GM19468 (cell line): ENCODE measurements around the gene MYL6B.
"Not testable (repeated sequence)": the region's sequence is repeated elsewhere in the genome, so short reads cannot be mapped to it uniquely, and the experiment has no call there.

ENCODE experiments used
- ATAC-seq: cut with Tn5 transposase; IDR thresholded peaks from one replicate; pipeline ENCODE4 v1.9.1; 2021; ENCODE audit warnings: mild to moderate bottlenecking, moderate library complexity, moderate number of reproducible peaks; ENCODE audit not compliant: unreplicated experiment; ENCODE audit errors: extremely low read depth

MYL6B gene

GRCh38 chr12:56151672-56152131 lies 685 bp upstream of the MYL6B start:
- peak; percentile 24 for ATAC-seq

- ATAC-seq, result no peak
Observed at GRCh38 chr12:56152756-56153677, 630 bp downstream of the MYL6B start.

- no peak for ATAC-seq
Observed at GRCh38 chr12:56153678-56154065, 1.3 kb downstream of the MYL6B start.

- no peak for ATAC-seq
Observed at GRCh38 chr12:56154246-56154771, 1.9 kb downstream of the MYL6B start.

GRCh38 chr12:56154818-56155217 lies 2.4 kb downstream of the MYL6B start:
- ATAC-seq, result no peak

- ATAC-seq, result no peak
Observed at GRCh38 chr12:56155256-56155845, 3.0 kb downstream of the MYL6B start.

GRCh38 chr12:56156464-56157200 lies 4.2 kb downstream of the MYL6B start:
- ATAC-seq, result not testable (repeated sequence)

GRCh38 chr12:56157201-56158028 lies 5.0 kb downstream of the MYL6B start:
- ATAC-seq, result no peak

GRCh38 chr12:56158029-56158925 lies 5.9 kb downstream of the MYL6B start, which contains the start of gene MYL6:
TSS of gene MYL6 (plus strand) at chr12:56158359. CDS start at chr12:56158402, 43 bp downstream.
- peak; percentile 88 for ATAC-seq

GRCh38 chr12:56158926-56159461 lies 6.6 kb downstream of the MYL6B start:
- no peak for ATAC-seq

GRCh38 chr12:56159482-56160192 lies 7.2 kb downstream of the MYL6B start:
- ATAC-seq, result no peak

GRCh38 chr12:56160193-56160763 lies 7.9 kb downstream of the MYL6B start:
- ATAC-seq, result no peak

- ATAC-seq, result no peak
Observed at GRCh38 chr12:56160894-56161689, 8.7 kb downstream of the MYL6B start.

GRCh38 chr12:56161690-56162351 lies 9.4 kb downstream of the MYL6B start:
- ATAC-seq, result no peak

- ATAC-seq, result no peak
Observed at GRCh38 chr12:56162468-56163290, 10.3 kb downstream of the MYL6B start.
